Measurements from ENCODE around the gene BCAN.
"Not testable (repeated sequence)": the region's sequence is repeated elsewhere in the genome, so short reads cannot be mapped to it uniquely, and the experiment has no call there.

The BCAN gene

DNA sequence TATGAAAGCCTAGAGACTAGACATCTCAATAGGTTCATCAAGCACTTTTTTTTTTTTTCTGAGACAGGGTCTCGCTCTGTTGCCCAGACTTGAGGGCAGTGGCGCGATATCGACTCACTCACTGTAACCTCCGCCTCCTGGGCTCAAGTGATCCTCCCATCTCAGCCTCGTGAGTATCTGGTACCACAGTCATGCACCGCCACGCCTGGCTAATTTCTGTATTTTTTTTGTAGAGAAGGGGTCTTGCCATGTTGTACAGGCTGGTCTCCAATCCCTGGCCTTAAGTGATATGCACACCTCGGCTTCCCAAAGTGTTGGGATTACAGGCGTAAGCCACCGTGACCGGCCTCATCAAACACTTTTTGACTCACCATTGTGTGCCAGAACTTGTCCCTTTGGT lies 40.0 kb upstream of the BCAN start:
- TF ChIP-seq JUND (IDR thresholded peaks at IDR 0.05; ENCODE audit: low read depth): no peak
- no peak for DNase-seq (ENCODE audit: low read depth in 1 of 2, low spot score in 1 of 2)
- in situ Hi-C loops (cut with HindIII; ENCODE audit: low pct_unique_long_range_greater_than_20kb, low sequenced_read_pairs): no loop called here

DNA sequence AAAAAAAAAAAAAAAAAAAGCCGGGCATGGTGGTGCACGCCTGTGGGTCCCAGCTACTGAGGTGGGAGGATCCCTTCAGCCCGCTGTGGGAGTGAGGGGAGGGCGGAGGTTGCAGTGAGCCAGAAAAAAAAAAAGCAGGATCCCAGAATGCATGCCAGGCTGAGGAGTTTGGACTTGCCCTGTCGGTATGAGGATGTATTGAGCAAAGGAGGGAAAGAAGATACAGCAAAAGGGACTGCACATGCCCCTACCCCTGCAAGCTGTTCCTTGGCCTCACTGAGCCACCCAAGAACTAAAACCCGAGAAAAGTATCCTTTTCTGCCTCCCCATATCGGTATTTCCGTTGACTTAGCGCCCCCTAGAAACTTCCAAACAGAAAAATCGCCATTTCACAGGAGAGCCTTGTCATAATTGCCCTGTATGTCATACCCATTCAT lies 39.3 kb upstream of the BCAN start:
- in situ Hi-C loops (cut with HindIII; ENCODE audit: low pct_unique_long_range_greater_than_20kb, low sequenced_read_pairs): no loop called here
- TF ChIP-seq JUND (IDR thresholded peaks at IDR 0.05; ENCODE audit: low read depth): no peak
- DNase-seq (ENCODE audit: low read depth in 1 of 2, low spot score in 1 of 2): no peak

- in situ Hi-C loops (cut with HindIII; ENCODE audit: low pct_unique_long_range_greater_than_20kb, low sequenced_read_pairs); DNase-seq (ENCODE audit: low read depth in 1 of 2, low spot score in 1 of 2): not testable (repeated sequence)
These were observed 34.6 kb upstream of the BCAN start for GRCh38 chr1:156607344-156607743.

DNA sequence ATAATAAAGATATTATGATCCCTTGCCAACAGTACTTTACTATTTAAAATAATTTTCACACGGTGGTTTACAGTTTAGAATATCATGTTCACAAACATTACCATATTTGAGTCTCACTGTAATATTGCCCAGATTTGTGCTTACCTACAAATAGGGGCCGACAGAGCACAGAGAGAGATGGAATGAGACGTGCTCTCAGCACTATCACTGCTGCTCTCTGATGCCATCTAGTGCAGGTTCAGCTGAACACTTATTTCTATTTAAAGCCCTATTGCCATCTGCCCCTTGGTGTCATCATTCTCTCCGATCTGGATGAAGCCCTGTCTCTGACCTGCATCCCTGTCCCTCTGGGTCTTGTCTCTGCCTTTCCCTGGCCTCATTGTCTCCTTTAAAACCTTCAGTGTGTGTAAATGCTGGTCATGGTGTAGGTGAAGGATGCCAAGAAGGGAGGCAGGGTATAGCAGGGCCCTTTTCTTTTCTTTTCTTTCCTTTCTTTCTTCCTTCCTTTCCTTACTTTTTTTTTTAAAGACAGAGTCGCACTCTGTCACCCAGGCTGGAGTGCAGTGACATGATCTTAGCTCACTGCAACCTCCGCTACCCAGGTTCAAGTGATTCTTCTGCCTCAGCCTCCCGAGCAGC lies 33.8 kb upstream of the BCAN start:
- in situ Hi-C loops (cut with HindIII; ENCODE audit: low pct_unique_long_range_greater_than_20kb, low sequenced_read_pairs): no loop called here
- DNase-seq (ENCODE audit: low read depth in 1 of 2, low spot score in 1 of 2): peak; percentile 47 to 82
- no peak for TF ChIP-seq JUND (IDR thresholded peaks at IDR 0.05; ENCODE audit: low read depth)

GRCh38 chr1:156608981-156609380 lies 32.9 kb upstream of the BCAN start:
- in situ Hi-C loops (cut with HindIII; ENCODE audit: low pct_unique_long_range_greater_than_20kb, low sequenced_read_pairs): no loop called here
- peak in 1 of 2 experiments; percentile 70 for DNase-seq (ENCODE audit: low read depth in 1 of 2, low spot score in 1 of 2)
- no peak for TF ChIP-seq JUND (IDR thresholded peaks at IDR 0.05; ENCODE audit: low read depth)

- in situ Hi-C loops (cut with HindIII; ENCODE audit: low pct_unique_long_range_greater_than_20kb, low sequenced_read_pairs); DNase-seq (ENCODE audit: low read depth in 1 of 2, low spot score in 1 of 2): not testable (repeated sequence)
These were observed 31.8 kb upstream of the BCAN start for GRCh38 chr1:156610072-156610471.

DNA sequence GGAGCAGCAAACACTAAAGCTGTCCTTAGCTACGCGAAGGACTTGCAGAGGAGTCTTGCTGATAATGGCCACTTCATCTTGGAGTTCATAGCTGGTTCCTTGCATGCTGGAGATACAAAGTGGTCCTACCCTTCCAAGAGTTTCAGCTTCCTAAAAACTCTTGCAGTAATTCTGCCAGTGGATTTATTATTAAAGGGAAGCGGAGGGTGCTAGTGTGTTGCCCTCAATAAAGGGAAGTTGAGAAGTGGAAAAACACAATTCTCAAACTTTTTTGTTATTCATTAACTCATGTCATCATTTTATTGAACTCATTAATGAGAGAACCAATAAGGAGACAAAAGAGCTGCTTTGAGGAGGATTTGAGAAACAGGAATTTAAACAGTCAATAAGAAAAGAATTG lies 29.3 kb upstream of the BCAN start:
- TF ChIP-seq JUND (IDR thresholded peaks at IDR 0.05; ENCODE audit: low read depth): no peak
- in situ Hi-C loops (cut with HindIII; ENCODE audit: low pct_unique_long_range_greater_than_20kb, low sequenced_read_pairs): no loop called here
- DNase-seq (ENCODE audit: low read depth in 1 of 2, low spot score in 1 of 2): no peak

DNA sequence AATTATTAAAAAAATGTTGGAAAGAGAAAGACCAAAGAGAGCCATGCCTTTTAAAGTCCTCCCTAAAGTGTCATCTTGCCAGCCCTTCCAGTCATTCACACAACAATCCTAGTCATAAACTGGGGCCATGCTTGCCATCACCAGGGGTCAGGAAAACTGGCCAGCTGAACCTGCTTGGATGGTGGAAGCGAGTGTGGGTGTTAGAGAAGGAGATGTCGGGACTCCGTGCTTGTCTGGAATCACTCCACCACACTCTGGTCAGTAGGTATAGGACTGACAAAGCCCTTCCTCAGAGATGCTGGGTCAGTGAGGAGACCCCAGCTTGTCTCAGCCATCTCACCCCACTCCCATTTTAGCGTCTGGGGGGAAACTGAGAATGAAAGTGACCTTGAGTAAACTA lies 26.0 kb upstream of the BCAN start:
- in situ Hi-C loops (cut with HindIII; ENCODE audit: low pct_unique_long_range_greater_than_20kb, low sequenced_read_pairs): no loop called here
- peak in 1 of 2 experiments; percentile 48 for DNase-seq (ENCODE audit: low read depth in 1 of 2, low spot score in 1 of 2)
- no peak for TF ChIP-seq JUND (IDR thresholded peaks at IDR 0.05; ENCODE audit: low read depth)

- in situ Hi-C loops (cut with HindIII; ENCODE audit: low pct_unique_long_range_greater_than_20kb, low sequenced_read_pairs): no loop called here
- no peak; the same call in 1 of the 2 replicates for TF ChIP-seq JUND (IDR thresholded peaks at IDR 0.05; ENCODE audit: low read depth)
- DNase-seq (ENCODE audit: low read depth in 1 of 2, low spot score in 1 of 2): peak in 1 of 2 experiments; percentile 84
These were observed 25.5 kb upstream of the BCAN start for GRCh38 chr1:156616463-156616862.

DNA sequence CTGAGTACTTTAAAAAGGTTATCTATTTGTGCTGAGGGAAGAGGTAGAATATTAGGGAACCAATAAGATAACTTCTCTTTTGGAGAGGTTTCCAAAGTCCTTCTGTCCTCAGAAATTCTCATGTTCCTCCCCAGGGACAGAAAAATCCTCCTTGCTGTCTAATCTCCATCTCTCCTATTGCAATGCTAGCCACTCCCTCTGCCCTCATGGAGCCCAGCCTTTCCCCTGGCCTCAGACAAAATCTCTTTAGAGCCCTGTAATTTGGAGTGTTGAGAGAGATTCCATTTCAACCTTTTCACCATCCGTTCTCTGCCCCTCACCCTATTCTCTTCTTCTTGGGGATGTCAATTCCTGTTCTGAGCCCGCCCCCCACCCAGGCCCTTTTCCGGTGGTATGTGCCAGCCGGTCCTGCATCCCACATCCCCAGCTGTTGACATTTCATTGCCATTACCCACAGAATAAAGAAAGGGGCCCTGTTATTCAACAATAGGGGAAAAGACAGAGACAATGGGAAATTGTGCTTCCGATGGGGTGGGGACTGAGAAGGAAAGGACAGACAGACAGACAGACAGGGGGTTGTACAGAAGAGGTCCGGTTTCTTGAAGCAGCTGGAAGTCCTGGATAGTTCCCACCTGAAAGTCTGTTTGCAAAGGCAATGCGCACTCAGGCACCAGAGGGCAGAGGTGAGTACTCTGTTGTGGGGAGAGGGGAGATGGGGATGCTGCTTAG lies 22.9 kb upstream of the BCAN start, which contains the start of gene HAPLN2:
TSS of gene HAPLN2 (plus strand) at position 563 of the 729 bp plus-strand sequence. CDS start 4,076 bp downstream, outside the sequence.
- TF ChIP-seq JUND (IDR thresholded peaks at IDR 0.05; ENCODE audit: low read depth): no peak
- DNase-seq (ENCODE audit: low read depth in 1 of 2, low spot score in 1 of 2): peak in 1 of 2 experiments; percentile 65

DNA sequence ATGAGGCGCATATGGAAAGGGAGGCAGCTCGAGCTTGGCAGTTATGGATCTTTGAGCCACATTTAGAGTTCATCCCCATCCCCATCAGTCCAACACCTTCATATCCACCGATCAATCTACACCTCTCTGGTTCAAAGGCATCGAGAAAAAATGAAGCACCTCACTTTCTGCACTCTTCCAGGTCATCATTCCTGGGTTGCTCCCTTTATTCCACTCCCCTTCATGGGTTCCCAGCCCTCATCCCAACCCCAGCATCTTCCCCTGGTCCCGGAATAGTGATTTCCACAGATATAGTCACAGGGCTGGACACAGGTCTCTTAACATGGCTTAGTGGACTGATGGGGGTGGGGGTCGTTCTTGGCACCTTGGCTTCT lies 22.3 kb upstream of the BCAN start:
- no peak for TF ChIP-seq JUND (IDR thresholded peaks at IDR 0.05; ENCODE audit: low read depth)
- no peak for DNase-seq (ENCODE audit: low read depth in 1 of 2, low spot score in 1 of 2)
- in situ Hi-C loops (cut with HindIII; ENCODE audit: low pct_unique_long_range_greater_than_20kb, low sequenced_read_pairs): no loop called here

More for the DNA sequence above, 22.9 kb upstream of the BCAN start, which contains the start of gene HAPLN2:
- in situ Hi-C loops (cut with HindIII; ENCODE audit: low pct_unique_long_range_greater_than_20kb, low sequenced_read_pairs): no loop called here

DNA sequence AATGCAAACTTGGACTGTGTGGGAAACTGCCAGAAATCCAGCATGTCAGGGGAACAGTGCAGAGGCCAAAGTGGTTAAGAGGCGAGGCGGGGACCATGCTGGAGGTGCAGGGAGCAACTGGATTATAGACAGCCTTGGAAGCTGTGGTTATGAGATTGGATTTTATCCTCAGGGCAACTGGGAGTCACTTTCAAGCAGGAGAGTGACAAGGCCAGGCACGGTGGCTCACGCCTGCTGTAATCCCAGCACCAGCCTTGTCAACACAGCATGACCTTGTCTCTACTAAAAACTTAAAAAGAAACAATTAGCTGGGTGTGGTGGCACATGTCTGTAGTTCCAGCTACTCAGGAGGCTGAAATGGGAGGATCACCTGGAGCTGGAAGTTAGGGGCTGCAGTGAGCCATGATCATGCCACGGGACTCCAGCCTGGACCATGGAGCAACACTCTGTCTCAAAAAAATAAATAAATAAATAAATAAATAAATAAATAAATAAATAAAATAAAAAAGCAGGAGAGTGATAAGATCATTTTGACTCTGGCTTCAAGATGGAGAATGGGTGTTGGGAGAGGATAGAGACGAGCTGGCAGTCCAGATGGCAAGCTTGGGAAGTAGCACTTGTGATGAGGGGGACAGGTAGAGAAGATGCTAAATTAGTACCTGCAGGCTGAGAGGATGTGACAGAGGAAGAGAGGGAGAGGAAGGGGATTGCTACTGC lies 19.2 kb upstream of the BCAN start:
- TF ChIP-seq JUND (IDR thresholded peaks at IDR 0.05; ENCODE audit: low read depth): no peak
- in situ Hi-C loops (cut with HindIII; ENCODE audit: low pct_unique_long_range_greater_than_20kb, low sequenced_read_pairs): no loop called here
- DNase-seq (ENCODE audit: low read depth in 1 of 2, low spot score in 1 of 2): no peak
